CD4-positive, alpha-beta T cell treated with Interleukin-4 for 4 hours (primary cell): ENCODE data around the gene CYB5R2.
A peak's percentile ranks its signal among the peaks of the same experiment; 100 is the strongest.

Experiments
- DNase-seq: peaks from one replicate; pipeline ENCODE4 v3.0.0-alpha.2; 2020

CYB5R2 gene

DNA sequence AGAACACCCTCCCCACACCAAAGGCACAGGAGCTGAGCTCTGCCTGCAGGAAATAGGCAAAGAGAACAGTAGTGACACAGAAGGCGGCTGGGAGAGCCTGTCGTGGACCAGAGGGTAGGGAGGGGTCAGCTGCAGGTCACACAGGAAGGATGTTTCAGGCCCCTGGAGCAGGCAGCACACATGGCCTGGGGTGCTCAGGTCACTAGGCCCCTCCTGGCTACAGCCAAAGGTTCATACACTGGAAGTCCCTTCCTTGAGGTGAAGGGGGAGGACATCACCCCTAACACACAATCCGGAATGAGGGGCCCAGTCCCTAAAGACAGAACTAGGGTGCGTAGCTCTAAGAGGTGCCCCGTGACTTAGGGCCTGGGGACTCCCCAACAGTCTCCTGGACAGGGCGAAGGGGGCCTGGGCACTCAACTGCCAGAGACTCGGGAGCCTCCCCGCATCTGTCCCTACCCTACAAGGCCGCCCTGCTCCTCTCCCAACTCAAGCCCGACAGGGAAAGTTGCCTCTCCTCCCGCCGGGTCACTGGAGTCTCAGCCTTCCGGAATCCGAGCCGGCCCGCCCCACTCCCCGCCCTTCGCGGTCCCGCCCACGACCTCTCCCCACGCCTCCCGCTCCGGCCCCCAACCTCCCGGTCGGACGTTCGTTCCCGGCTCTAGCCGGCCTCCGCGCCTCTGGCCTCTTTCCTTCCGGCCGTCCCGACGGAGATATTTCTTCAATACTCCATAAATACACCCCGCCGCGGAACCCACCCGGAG, at the start of gene CYB5R2:
CYB5R2 (minus strand) TSS at position 541 of the 764 bp plus-strand sequence. CDS start 675 bp downstream, outside the sequence.
- DNase-seq: no peak

DNA sequence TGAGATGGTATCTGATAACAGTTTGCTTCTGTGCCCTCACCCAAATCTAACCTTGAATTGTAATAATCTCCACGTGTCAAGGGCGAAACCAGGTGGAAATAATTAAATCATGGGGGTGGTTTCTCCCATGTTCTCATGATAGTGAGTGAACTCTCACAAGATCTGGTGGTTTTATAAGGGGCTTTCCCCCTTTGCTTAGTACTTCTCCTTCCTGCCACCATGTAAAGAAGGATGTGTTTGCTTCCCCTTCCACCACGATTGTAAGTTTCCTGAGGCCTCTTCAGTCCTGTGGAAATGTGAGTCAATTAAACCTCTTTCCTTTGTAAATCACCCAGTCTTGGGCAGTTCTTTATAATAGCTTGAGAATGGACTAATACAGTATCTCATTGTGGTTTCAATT, 41.5 kb upstream of the CYB5R2 start:
- no peak for DNase-seq

DNA sequence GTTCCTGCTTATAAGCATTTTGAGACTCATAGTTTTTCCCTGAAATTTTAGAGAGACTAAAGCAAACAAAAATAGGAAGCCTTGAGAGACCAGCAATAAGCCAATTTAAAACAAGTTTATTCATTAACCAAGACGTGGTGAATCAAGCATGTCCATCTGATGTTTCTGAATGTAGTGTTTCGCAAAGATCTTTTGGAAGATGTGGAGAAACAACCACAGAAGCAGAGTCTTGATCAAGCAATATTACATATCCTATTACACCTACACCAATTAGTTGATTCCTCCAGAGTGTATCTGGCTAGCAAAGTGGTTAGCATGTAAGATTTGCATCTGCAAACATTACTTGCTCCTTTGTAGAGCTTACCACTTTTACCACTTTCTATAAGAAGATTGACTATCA, 33.1 kb upstream of the CYB5R2 start, which contains the start of gene OVCH2:
OVCH2 (minus strand) TSS at position 101 of the 400 bp plus-strand sequence; CDS start at position 18, 83 bp downstream.
- DNase-seq: no peak

DNA sequence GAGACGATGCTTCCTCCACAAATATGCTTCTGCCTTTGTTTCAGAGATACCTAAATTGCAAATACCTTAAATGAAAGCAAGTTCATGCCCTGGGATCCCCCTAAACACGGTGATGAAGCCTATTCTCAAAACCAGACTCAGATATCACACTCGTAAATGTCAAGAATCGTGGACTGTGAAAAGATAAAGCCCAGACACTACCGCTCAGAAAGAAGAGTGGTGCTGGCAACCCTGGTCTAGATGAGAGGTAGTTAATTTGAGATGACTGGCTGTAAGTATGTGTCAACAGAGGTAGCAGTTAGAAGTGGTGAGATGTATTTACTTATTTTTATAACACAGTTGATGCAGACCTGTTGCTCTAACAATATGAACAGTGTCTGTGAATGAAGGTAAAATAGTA, 30.4 kb upstream of the CYB5R2 start:
- no peak for DNase-seq

DNA sequence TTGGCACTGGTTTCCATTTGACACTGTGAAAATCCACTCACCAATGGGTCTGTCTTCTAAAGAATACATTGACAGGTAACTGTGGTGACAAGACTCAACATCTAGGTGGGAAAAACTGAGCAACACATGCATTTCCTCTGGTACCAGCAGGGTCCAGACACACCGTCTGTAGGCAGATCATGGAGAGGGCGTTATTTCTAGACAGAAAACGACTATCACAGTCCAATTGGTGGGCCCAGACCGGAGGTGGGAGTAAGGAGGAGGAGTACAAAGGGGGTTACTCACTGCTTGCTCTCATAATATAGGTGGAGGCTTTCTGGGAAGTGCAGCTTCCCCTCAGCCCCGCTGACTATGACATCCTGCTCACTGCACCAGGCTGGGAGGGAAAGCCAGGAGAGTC, 23.1 kb upstream of the CYB5R2 start:
- no peak for DNase-seq

DNA sequence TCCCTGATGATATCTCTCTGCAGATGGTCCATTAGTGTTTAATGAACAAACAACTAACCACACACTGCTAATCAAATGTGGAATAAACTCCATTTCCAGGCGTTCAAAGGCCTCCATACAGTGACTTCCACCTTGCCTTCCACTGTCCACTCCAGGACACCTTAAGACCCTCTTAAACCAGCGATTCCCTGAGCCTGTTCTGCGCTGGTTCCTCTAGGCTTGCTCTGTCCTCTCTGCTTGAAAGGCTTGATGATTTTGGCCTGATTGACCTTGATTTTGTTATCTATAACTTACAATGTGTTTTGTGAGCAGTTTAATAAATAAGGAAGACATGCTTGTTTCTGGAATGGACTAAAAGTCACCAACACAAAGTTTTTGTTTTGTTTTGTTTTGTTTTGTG, 20.9 kb upstream of the CYB5R2 start:
- no peak for DNase-seq

DNA sequence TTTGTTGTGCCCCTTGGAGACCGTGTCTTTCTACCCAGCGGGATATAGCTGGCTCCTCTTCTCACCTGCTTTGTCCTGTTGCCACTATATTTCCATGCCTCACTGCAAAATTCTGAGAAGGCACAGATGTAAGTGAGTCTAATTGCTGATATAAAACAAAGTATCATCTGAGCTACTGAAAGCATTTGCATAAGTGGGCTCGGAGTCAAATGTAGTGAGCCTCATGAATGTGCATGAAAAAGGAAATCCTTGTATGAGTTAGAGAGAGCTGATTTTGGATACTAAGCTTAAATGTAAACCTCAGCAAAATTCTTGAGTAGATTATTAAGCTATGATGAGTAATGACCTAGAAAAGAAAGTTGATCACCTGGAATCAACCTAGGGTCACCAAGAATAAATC, 19.1 kb upstream of the CYB5R2 start:
- no peak for DNase-seq

DNA sequence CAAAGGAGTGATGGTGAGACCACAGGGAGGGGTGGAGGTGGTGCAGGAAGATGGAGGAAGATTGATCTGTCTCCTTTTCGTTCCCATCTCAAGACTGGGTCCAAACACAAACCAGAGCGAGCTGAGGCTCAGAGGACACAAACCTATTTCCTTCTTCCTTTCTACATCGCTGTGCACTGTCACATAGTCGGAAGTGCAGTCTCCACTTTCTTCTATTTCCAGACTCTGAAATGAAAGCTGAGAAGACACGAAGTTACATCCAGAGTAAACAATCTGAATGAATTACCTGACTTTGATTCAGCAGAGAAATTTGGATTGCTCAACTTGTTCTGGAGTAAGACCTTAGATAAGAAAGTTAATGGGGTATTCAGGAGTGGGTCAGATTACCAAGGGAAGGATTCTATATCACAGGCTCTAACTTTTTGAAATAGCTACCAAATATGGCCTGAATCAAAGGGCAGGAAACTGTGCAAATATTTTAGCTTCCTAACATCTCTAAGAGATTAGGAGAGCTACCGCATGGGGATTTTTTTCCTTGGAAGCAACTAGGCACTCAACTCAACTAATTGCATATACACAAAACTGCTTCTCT, 18.6 kb upstream of the CYB5R2 start:
- DNase-seq: no peak

DNA sequence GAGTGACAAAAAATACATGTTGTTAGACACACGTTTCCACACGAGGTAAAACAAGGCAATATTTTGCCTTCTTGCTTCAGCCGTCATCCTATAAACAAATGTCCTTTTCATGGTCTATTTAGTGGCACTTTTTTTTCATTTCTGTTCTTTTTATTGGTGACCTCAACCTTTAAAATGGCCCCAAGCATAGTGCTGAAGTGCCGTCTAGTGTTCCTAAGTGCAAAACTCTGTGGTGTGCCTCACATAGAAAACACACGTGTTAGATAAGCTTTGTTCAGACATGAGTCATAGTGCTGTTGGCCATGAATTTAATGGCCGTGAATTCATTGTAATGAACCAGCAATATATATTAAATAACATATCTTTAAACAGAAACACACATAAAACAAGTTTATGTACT, 17.3 kb upstream of the CYB5R2 start:
- DNase-seq: no peak

DNA sequence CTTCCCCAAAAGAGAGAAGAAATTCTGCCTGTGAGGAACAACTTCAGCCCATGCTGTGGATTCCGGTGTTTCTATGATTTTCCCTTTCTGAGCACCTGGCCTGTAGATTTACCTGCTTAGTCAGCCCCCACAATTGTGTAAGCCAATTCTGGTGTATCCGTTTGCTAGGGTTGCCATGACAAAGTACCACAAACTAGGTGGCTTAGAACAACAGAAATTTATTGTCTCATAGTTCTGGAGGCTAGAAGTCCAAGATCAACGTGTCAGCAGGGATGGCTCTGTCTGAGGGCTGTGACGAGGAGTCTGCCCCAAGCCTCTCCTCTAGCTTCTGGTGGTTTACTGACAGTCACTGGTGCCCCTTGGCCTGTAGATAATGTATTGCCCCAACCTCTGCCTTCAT, 15.9 kb upstream of the CYB5R2 start:
- DNase-seq: no peak

DNA sequence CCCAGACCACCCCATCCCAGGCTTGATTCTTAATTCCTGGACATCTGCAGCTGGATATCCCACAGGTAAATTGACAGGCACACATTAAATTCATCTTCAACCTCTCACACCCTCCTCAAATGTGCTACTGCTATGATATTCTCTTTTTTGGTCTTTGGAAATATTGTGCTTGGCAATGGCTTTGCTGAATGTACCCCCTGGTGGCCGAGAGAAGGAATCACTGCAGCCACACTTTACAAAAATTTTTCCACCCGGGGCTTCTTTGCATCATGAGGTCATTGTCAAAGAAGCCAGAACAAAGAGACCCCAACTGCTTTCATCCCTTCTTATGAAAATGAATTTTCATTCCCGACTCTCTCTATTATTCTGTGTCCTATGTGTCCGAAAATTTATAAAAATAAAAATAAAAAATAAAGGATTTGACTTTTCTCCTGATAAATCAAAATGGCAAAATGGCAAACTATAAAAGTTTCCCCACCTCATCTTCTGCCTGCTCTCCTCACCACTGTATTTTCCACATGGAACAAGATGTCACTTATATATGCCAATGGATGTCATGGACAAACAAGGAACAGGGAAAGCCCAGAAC, 15.0 kb upstream of the CYB5R2 start:
- peak; percentile 10 for DNase-seq

DNA sequence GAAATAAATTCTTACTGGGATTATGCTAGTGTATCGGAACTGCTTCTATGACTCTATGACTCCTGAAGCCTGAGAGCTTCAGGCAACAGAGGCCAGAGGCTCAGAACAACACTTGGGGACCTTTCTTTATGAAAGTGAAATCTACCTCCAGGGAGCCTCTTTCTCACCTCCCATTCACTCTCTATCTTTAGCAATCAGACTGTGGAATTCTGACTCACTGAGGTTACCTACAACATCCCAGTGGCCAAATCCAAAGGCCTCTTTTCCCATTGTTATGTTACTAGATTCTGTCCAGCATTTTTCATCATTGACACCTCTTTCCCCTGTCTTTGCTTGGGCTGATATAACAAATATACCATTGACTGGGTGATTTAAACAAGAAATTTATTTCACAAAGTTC, 14.1 kb upstream of the CYB5R2 start:
- no peak for DNase-seq

DNA sequence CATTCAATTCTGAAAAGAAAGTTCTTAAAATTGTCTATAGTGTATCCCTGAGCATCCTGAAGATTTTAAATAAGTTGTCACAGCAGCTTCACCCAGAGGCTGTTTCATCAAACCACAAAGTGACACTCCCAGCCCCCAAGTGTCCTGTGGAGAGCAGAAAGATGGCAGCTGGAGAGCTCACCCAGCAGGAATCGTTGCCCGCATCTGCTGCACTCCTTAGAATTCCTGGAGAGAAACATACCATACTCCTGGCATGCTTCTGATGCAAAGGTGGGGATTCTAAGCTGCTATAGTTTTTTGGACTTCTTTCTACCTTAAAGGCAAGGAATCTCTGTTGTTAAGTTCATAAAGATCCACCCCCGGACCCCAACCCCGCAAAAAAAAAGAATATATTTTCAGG, 13.5 kb upstream of the CYB5R2 start:
- no peak for DNase-seq

DNA sequence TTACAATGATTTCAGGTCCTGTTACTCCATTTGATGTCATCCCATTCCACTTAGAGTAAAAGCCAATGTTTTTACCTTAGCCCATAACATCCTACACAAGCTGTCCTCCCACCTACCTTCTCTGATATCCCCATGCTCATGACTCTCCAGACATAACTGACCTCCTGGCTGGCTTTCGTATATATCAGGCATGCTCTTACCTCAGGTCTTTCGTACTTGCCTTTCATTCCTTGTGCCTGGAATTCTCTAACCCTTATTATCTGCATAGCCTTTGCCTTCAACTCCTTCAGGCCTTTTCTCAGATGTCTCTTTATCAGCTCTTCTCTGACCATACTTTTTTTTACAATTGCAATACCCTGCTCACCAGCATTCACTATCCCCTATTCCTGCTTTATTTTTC, 10.3 kb upstream of the CYB5R2 start:
- DNase-seq: no peak

DNA sequence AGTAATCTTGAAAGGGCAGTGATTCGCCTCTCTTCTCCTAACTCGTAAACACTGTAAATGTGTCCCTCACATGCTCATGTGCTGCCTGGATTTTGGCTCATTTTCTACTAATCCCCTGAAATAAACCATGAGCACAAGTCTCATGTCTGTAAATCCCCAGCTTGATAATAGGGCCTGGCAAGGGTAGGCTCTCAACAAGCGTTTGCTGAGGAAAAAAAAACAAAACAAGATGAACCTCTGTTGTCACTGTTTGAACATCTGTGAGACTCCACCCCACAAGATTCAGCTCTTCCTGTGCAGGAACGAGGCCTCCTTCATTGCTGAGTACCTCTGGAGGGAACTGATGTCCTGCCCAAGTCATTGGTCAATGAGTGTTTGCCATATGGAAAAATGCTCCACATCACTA, 4.5 kb upstream of the CYB5R2 start:
- no peak for DNase-seq

DNA sequence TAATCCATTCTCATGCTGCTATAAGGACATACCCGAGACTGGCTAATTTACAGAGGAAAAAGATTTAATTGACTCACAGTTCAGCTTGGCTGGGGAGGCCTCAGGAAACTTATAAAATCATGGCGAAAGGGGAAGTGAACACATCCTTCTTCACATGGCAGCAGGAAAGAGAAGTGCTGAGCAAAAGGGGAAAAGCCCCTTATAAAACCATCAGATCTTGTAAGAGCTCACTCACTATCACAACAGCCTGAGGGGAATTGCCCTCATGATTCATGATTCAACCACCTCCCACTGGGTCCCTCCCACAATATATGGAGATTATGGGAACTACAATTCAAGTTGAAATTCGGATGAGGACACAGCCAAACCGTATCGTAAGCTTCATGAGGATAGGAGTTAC, 3.8 kb upstream of the CYB5R2 start:
- no peak for DNase-seq

DNA sequence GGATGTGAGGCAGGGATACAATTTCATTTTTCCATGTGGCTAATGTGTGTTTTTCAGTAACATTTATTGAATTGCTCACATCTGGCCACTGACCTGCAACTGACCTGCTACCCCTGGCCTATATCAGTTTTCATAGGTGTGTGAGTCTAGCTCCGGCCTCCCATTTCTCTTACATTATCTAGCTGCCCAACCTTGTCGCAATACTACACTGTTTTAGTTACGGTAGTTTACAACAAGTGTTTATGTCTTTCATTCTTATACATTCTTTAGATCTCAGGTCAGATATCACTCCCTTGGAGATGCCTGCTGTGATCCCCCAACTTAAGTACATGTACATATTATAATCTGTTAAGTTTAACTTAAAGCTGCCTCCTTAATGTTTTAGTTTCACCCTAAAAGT, 2.3 kb upstream of the CYB5R2 start:
- DNase-seq: no peak

DNA sequence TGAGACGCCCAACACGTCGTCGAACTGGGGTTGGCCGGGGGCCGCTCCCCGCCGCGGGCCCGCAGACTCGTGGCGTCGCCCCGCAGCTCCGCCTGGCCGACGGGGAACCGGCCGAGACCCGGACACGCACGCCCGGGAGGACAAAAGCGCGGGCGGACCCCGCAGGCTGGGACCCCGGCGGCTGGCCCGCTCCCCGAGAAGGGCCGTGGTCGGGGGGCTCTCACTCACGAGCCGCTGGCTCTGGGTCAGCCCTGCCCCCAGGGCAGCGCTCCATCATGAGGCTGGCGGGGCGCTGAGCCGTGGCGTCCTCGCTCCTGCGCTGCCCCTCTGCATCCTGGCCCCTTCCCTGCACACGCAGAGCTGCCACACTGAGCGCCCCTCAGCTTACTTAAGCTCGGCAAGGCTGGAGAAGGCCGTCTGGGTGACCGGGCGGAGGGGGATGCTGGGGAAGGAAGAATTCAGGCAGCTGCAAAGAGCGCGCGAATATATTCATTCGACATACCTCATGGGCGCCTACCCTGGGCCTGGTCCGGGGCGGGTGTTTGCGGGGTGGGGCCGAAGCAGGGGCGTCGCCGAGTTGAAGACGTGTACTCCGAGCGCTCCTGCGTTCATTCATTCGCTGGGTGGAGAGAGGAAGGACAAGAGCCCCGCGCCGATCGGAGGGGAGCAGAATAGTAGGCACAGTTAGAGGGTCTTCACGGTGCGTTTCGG, 579 bp upstream of the CYB5R2 start:
- no peak for DNase-seq

DNA sequence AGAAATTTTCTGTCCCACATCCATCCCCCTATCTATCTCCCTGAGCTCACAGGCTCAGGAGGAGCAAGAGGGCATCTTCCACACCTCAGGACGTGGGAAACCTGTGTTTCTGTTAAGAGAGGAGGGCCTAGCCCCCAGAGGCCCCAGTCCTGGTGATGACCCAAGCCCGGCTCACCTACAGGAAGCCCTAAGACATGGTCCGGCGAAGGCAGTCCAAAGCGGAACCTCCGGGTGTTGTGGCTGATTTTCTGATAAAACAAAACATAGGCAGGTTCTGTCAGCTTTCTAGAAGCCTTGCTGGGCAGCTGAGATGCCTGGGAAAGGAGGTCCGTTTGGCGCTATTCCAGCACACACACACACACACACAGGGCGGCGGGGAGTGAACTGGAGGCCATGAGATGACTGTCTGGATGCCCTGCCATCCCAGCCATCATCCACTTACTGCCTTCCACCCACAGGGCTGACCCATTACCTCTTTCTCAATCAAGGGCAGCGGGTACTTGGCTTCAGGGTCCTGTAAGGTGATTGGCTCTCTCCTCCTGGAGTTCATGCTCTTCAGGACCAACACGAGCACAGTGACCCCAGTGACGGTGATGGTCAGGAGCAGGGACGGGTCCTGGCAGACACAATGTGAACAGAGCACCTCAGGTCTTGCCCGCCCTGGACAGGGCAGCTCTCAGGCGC, 882 bp downstream of the CYB5R2 start:
- DNase-seq: no peak

DNA sequence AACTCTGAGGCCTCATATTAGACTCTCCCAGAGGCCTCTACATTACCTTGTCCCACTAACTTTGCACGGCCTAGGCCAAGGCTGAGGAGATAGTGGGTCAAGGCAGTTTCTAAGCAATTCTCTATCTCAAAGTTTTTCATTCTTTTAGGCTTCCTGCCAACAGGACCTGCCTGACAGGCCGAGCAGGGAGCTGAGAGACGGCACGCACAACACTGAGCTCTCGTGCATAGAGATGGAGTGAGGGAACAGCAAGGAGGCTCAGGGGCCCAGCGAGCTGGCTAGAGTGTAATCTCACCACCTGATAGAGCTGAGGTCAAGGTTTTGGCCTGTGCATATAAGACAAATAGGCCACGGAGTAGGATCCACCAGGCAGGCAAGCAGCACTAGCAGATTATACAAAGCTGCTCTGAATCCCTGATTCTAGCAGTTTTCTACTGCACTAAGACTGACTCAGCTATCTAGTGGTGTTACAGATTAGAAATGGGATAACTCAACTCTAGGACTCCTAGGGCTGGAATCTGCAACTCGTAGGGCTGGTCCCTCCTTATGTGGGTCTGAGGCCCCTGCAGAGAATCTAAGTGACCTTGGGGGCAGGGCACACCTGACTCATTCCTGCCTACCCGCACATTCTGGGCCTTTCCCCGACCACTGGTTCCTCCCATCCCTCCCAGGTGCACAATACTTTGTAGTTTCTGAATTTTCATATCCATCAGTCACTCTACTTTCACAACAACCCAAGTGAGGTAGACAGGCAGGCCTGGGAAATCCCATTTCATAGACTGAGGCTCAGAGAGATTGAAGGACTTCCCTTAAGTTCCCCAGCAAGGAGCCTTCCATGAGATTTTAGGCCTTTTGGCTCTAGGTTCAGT, 1.7 kb downstream of the CYB5R2 start:
- no peak for DNase-seq

DNA sequence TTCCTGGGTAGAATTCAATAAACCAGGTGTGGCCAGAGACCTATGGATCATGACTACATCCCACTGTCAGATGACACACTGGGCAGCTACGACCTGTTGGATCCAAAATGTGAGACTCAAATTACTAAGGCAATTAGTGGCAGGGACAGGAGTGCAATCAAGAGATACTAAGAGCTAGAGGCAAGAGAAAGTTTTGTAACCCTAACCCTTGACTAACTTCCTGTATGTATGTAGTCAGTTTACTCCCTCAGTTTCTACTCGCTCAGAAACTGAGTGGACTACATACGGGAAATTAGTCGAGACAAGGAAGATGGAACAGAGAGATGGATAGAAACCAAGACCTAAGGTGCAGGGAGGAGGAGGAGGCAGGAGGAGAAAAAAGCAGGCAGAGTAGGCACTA, 2.7 kb downstream of the CYB5R2 start:
- no peak for DNase-seq

DNA sequence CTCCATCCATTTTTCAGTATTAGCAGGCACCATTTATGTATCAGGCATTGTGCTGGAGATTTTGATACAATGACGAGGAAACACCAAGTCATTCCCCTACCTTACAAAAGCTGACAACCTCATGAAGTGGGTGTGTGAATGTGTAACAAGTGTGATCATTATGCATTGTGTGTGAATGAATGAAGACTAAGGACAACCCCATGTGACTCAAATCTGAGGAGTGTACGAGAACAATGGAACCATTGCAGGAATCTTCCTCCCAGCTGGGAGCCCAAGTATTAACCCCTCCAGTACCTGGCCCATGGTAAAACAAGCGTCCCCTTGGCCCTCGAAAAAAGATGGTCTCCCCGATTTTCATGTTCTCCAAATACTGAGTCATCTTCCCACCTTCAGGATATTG, 4.4 kb downstream of the CYB5R2 start:
- DNase-seq: no peak
